ENCODE results near the gene TPM3. TPM values are rescaled to one million over a fixed set of nuclear protein-coding genes. Genes with fewer than 3 reads are reported as not detected.

Gene TPM3
- total and polyA plus RNA-seq, 9 of the 15 experiments (the other 6 are each of a cell fraction or from before 2014, with no cell fraction given): 202 to 604 (median 421) TPM

DNA sequence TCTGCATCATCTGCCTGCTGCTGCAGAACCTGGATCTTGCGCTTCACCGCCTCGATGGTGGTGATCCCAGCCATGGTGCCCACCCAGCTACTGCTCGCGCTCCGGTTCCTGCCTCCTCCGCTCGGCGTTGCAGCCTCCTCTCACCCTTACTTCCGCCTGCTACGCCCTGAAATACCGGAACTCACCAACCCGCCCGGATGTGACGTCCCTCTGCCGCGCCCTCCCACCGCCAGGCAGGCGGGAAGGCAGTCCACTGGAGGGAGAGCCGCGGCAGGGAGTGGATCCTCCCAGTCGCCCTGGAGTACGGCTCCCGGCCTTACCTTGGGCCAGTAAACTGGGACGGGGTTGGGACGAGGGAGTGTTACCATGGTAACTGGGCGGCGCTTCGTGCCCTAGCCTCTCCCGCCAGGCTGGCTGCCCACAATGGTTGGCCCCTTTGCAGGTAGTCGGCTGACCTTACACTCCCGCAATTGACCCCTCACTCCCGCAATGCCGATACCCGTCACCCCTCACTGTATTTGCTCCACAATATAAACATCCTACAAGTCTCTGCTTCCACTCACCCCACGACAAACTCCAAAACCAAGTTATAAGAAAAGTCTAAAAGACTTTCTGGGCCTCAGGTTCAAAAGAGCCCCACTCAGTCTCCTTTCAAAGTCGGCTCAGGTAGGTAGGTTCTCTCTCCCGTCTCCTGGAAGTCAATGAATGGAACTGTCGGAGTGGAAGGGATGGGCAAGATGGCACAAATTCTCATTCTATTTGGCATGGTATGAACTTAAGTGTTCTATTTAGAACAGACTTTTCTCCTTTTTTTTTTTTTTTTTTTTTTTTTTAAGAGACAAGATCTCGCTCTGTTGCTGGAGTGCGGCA is 8.6 kb downstream of the TPM3 start (continued):
- TF ChIP-seq CBX8 (IDR thresholded peaks at IDR 0.05; ENCODE audit: borderline replicate concordance, extremely low read depth, low read depth, low read length, poor library complexity, severe bottlenecking): no peak
- no peak for TF ChIP-seq ZNF24 (IDR thresholded peaks at IDR 0.05)
- peak; percentile 69 for TF ChIP-seq HMGN3 (IDR thresholded peaks at IDR 0.05; ENCODE audit: borderline replicate concordance, extremely low read depth, insufficient read length, low read depth, low read length)
- TF ChIP-seq ZNF584 (CRISPR knock-in tag; IDR thresholded peaks at IDR 0.05; ENCODE audit: low read depth): no peak
- TF ChIP-seq GATAD2B (IDR thresholded peaks at IDR 0.05; ENCODE audit: borderline replicate concordance): no peak
- no peak for TF ChIP-seq ESRRB (CRISPR knock-in tag; IDR thresholded peaks at IDR 0.05; ENCODE audit: borderline replicate concordance)
- TF ChIP-seq, protein P1, sequence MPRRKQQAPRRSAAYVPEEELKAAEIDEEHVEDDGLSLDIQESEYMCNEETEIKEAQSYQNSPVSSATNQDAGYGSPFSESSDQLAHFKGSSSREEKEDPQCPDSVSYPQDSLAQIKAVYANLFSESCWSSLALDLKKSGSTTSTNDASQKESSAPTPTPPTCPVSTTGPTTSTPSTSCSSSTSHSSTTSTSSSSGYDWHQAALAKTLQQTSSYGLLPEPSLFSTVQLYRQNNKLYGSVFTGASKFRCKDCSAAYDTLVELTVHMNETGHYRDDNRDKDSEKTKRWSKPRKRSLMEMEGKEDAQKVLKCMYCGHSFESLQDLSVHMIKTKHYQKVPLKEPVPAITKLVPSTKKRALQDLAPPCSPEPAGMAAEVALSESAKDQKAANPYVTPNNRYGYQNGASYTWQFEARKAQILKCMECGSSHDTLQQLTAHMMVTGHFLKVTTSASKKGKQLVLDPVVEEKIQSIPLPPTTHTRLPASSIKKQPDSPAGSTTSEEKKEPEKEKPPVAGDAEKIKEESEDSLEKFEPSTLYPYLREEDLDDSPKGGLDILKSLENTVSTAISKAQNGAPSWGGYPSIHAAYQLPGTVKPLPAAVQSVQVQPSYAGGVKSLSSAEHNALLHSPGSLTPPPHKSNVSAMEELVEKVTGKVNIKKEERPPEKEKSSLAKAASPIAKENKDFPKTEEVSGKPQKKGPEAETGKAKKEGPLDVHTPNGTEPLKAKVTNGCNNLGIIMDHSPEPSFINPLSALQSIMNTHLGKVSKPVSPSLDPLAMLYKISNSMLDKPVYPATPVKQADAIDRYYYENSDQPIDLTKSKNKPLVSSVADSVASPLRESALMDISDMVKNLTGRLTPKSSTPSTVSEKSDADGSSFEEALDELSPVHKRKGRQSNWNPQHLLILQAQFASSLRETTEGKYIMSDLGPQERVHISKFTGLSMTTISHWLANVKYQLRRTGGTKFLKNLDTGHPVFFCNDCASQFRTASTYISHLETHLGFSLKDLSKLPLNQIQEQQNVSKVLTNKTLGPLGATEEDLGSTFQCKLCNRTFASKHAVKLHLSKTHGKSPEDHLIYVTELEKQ (CRISPR knock-in tag; IDR thresholded peaks at IDR 0.05): no peak
- TF ChIP-seq, protein P2, sequence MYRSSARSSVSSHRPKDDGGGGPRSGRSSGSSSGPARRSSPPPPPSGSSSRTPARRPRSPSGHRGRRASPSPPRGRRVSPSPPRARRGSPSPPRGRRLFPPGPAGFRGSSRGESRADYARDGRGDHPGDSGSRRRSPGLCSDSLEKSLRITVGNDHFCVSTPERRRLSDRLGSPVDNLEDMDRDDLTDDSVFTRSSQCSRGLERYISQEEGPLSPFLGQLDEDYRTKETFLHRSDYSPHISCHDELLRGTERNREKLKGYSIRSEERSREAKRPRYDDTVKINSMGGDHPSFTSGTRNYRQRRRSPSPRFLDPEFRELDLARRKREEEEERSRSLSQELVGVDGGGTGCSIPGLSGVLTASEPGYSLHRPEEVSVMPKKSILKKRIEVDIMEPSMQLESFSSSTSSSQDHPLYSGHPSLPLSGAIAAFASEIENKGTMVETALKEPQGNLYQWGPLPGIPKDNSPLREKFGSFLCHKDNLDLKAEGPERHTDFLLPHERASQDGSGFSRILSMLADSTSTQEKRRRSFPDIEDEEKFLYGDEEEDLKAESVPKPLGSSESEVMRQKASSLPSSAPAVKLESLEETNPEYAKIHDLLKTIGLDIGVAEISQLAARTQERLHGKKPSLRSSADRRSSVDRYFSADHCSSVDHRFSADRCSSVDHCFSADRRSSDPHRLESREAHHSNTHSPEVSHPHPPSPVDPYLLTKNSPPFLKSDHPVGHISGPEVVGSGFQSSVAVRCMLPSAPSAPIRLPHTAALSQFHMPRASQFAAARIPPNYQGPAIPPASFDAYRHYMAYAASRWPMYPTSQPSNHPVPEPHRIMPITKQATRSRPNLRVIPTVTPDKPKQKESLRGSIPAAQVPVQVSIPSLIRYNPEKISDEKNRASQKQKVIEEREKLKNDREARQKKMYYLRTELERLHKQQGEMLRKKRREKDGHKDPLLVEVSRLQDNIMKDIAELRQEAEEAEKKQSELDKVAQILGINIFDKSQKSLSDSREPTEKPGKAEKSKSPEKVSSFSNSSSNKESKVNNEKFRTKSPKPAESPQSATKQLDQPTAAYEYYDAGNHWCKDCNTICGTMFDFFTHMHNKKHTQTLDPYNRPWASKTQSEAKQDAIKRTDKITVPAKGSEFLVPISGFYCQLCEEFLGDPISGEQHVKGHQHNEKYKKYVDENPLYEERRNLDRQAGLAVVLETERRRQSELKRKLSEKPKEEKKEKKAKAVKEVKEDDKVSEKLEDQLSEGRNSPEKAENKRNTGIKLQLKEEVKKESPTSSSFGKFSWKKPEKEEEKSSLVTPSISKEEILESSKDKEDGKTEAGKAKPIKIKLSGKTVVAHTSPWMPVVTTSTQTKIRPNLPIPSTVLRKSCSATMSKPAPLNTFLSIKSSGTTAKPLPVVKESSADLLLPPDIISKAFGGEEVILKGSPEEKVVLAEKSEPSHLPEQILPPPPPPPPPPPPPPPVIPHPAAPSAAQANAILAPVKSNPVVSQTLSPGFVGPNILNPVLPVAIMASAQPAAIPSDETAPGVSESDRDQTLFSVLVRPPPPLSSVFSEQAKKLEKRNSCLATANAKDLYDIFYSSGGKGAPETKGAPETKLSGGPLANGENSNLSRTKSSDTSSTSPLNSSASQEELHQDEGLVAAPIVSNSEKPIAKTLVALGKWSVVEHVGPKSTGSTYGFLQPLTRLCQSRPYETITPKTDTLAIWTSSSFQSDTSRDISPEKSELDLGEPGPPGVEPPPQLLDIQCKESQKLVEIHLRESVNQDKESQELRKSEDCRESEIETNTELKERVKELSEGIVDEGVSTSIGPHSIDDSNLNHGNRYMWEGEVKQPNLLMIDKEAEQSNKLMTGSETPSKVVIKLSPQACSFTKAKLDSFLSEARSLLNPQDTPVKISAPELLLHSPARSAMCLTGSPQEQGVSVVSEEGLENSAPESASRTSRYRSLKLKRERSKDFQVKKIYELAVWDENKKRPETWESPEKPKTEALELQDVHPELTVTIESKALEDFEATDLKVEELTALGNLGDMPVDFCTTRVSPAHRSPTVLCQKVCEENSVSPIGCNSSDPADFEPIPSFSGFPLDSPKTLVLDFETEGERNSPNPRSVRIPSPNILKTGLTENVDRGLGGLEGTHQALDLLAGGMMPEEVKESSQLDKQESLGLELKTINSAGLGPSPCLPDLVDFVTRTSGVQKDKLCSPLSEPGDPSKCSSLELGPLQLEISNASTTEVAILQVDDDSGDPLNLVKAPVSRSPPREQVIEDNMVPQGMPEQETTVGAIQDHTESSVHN (IDR thresholded peaks at IDR 0.05; ENCODE audit: borderline replicate concordance in 1 of 2, low read depth in 1 of 2): no peak
- no peak for TF ChIP-seq SIRT6 (IDR thresholded peaks at IDR 0.05; ENCODE audit: low read depth, low read length)
- TF ChIP-seq SIN3B (IDR thresholded peaks at IDR 0.05; ENCODE audit: low read depth): peak; percentile 78
- no peak for TF ChIP-seq ZNF224 (CRISPR knock-in tag; IDR thresholded peaks at IDR 0.05)

Data from K562 (cell line).